IMR-90 (cell line): ENCODE results near the gene FCN1. TPM values are rescaled to one million over a fixed set of nuclear protein-coding genes. Genes with fewer than 3 reads are reported as not detected.

Experiments
- ATAC-seq: fragments of 200-7000 bp; cut with Tn5 transposase; 2 replicates; pipeline ENCODE4 v1.9.1; 2020; ENCODE audit warnings: low read depth, mild to moderate bottlenecking, moderate library complexity
- BruUV-seq: library from RNA; stranded (reverse); fragments of 400-500 nt; replicated peaks from 2 replicates; lab custom pipeline; 2021; lab: Mats Ljungman, UMichigan
- CTCF ChIA-PET: fragments of 300-600 bp; formaldehyde crosslinking; extraction: SDS; loops from one replicate; lab custom pipeline; 2021; ENCODE audit warnings: antibody characterized with exemption; lab: Yijun Ruan, JAX
- POLR2A ChIA-PET: fragments of 300-600 bp; sonication (Branson Sonifier 250); formaldehyde crosslinking; loops from one replicate; lab custom pipeline; 2022; ENCODE audit warnings: antibody characterized with exemption; ENCODE audit not compliant: unreplicated experiment; lab: Charles Lee
- DNase-seq: peaks from one replicate; pipeline ENCODE4 v3.0.0; 2013
- H2AFZ ChIP-seq: replicated peaks from 2 replicates; pipeline ENCODE3; 2013; ENCODE audit warnings: low read length, mild to moderate bottlenecking; ENCODE audit not compliant: poor library complexity
- H2AK5ac ChIP-seq: 2 replicates; pipeline ENCODE4 v1.6.1; 2013; ENCODE audit warnings: low read depth, low read length, inconsistent platforms
- H2AK9ac ChIP-seq: replicated peaks from 2 replicates; pipeline ENCODE3; 2013; ENCODE audit warnings: mild to moderate bottlenecking, low read depth, low read length, moderate library complexity; ENCODE audit not compliant: poor library complexity
- H2BK120ac ChIP-seq: 2 replicates; pipeline ENCODE4 v1.6.1; 2013; ENCODE audit warnings: low read depth, low read length, inconsistent platforms
- H2BK15ac ChIP-seq: 3 replicates; pipeline ENCODE4 v1.6.1; 2013; ENCODE audit warnings: low read depth, low read length, inconsistent platforms
- H2BK20ac ChIP-seq: 2 replicates; pipeline ENCODE4 v1.6.1; 2013; ENCODE audit warnings: low read depth, mild to moderate bottlenecking, inconsistent platforms, low read length, moderate library complexity
- H2BK5ac ChIP-seq: 2 replicates; pipeline ENCODE4 v1.6.1; 2013; ENCODE audit warnings: mild to moderate bottlenecking, low read depth, low read length, inconsistent platforms; ENCODE audit not compliant: poor library complexity, severe bottlenecking
- H3K14ac ChIP-seq: replicated peaks from 2 replicates; pipeline ENCODE4 v1.6.1; 2013; ENCODE audit warnings: low read depth, low read length, inconsistent platforms
- H3K18ac ChIP-seq: 2 replicates; pipeline ENCODE4 v1.6.1; 2013; ENCODE audit warnings: low read depth, low read length, control low read depth
- H3K23ac ChIP-seq: 2 replicates; pipeline ENCODE4 v1.6.1; 2013; ENCODE audit warnings: low read depth, low read length, inconsistent platforms
- H3K27ac ChIP-seq: 2 replicates; pipeline ENCODE4 v1.5.1; 2013; ENCODE audit warnings: mild to moderate bottlenecking, control low read depth, low read length; ENCODE audit not compliant: insufficient read depth
- H3K27me3 ChIP-seq: 2 replicates; pipeline ENCODE4 v1.6.1; 2013; ENCODE audit warnings: low read length; ENCODE audit not compliant: control insufficient read depth, insufficient read depth
- H3K36me3 ChIP-seq: 2 replicates; pipeline ENCODE4 v1.6.1; 2013; ENCODE audit warnings: low read length, mixed read lengths; ENCODE audit not compliant: control insufficient read depth, insufficient read depth
- H3K4ac ChIP-seq: 2 replicates; pipeline ENCODE4 v1.6.1; 2013; ENCODE audit warnings: low read depth, low read length, inconsistent platforms
- H3K4me1 ChIP-seq: 2 replicates; pipeline ENCODE4 v1.6.1; 2013; ENCODE audit warnings: low read length, mixed read lengths; ENCODE audit not compliant: control insufficient read depth, insufficient read depth
- H3K4me2 ChIP-seq: 2 replicates; pipeline ENCODE4 v1.6.1; 2013; ENCODE audit warnings: low read depth, mild to moderate bottlenecking, control low read depth, low read length, moderate library complexity
- H3K4me3 ChIP-seq: 2 replicates; pipeline ENCODE4 v1.5.1; 2013; ENCODE audit warnings: low read depth, mild to moderate bottlenecking, control low read depth, low read length, moderate library complexity; ENCODE audit not compliant: insufficient read depth
- H3K56ac ChIP-seq: 2 replicates; pipeline ENCODE4 v1.6.1; 2013; ENCODE audit warnings: low read length, inconsistent platforms; ENCODE audit not compliant: insufficient read depth; ENCODE audit errors: extremely low read depth
- H3K79me1 ChIP-seq, 2 experiments: 2 replicates each; pipeline ENCODE4 v1.6.1; 2013; ENCODE audit warnings: low read length in 2 of 2, inconsistent platforms in 1 of 2, low read depth in 1 of 2
- H3K9ac ChIP-seq: 2 replicates; pipeline ENCODE4 v1.6.1; 2013; ENCODE audit warnings: low read depth, low read length, control low read depth
- H3K9me1 ChIP-seq: 2 replicates; pipeline ENCODE4 v1.6.1; 2013; ENCODE audit warnings: low read length, inconsistent platforms; ENCODE audit not compliant: insufficient read depth
- H3K9me3 ChIP-seq: 2 replicates; pipeline ENCODE4 v1.6.1; 2013; ENCODE audit warnings: low read length; ENCODE audit not compliant: control insufficient read depth, insufficient read depth
- H4K20me1 ChIP-seq: 2 replicates; pipeline ENCODE4 v1.6.1; 2013; ENCODE audit warnings: low read length, inconsistent platforms; ENCODE audit not compliant: insufficient read depth
- H4K5ac ChIP-seq: 2 replicates; pipeline ENCODE4 v1.6.1; 2013; ENCODE audit warnings: mild to moderate bottlenecking, low read depth, low read length, control low read depth
- H4K8ac ChIP-seq, 2 experiments: 2 replicates each; pipeline ENCODE4 v1.6.1; 2013; ENCODE audit warnings: low read depth in 2 of 2, low read length in 2 of 2, control low read depth in 1 of 2, inconsistent platforms in 1 of 2
- H4K91ac ChIP-seq: 2 replicates; pipeline ENCODE4 v1.6.1; 2013; ENCODE audit warnings: low read depth, low read length, inconsistent platforms; ENCODE audit not compliant: insufficient read depth
- RCOR1 ChIP-seq: IDR thresholded peaks from 2 replicates; pipeline ENCODE4 v1.6.1; 2012; ENCODE audit warnings: mild to moderate bottlenecking, low read length, improper control_type of control experiment; ENCODE audit not compliant: insufficient replicate concordance
- WGBS, 2 experiments: methylation state at CpG; one replicate each; pipeline versions ENCODE4 v1.1.5 to v1.1.7; 2013; ENCODE audit warnings: missing lambda C conversion rate in 2 of 2; ENCODE audit not compliant: insufficient read length in 1 of 2; ENCODE audit errors: extremely low coverage in 2 of 2; 5-methylcytosine and 5-hydroxymethylcytosine counted together
- dilution Hi-C: fragments of 300-500 bp; cut with HindIII; formaldehyde crosslinking; loops from one replicate; pipeline ENCODE4 v1.14.3; 2018; ENCODE audit warnings: low sequenced_read_pairs; ENCODE audit not compliant: unreplicated experiment
- in situ Hi-C: fragments of 300-500 bp; cut with MboI; formaldehyde crosslinking; loops from 3 replicates; pipeline ENCODE4 v1.14.3; 2019; ENCODE audit warnings: low sequenced_read_pairs, inconsistent platforms, mixed read lengths
- intact Hi-C: fragments of 100-400 bp; cut with micrococcal nuclease; formaldehyde crosslinking; loops from 2 replicates; pipeline ENCODE4 v1.10.0; 2022
- polyA plus RNA-seq, 3 experiments: library from polyadenylated mRNA; depleted of rRNA; stranded (reverse); fragments of >200 nt; gene quantifications; 2 replicates each; pipeline ENCODE4 v1.2.3, GENCODE V29; 2012; ENCODE audit warnings: low replicate concordance in 1 of 3
- total RNA-seq: library from RNA; depleted of rRNA; stranded (reverse); fragments of >200 nt; gene quantifications from 2 replicates; pipeline ENCODE4 v1.2.3, GENCODE V29; 2012

FCN1 gene
- total and polyA plus RNA-seq, 2 of the 4 experiments (the other 2 are of a cell fraction) = not detected

DNA sequence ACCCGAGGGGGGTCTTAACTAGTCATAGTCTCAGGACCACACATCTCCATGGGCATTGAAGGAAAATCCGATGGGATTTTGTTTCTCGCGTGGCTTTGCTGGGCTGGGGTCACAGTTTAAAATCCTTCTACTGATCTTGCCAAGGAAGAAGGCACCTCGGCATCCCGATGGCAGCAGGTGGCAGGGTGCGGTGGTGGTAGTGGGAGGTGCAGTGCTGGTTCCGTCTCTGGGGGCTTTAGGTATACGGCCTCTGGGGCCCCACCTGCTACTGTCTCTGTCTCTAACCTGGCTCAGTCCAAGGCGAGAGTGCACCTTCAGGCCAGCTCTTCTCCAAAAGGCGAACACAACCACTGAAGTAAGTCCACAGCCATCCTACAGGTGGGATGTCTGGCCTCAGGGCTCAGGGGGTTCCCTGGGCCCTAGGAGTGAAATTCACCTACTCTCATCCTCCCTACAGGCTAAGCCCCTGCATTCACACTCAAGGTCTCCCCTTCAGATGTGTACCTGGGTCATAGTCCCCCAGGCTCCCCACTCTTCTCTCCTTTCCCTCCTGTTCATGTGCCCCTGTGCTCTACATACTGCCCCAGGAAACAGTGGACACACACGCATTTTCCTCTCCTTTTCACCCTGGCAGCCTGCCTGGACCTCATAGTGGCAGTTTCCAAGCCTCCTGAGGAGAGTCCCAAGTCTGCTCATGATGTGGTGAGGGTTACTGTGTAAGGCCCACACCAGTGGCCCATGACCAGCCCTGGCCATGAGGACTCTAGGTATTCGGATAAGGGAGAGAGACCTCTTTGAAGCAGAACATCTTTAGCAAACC is 37.8 kb downstream of the FCN1 start:
- ChIA-PET POLR2A (no interaction called here), CTCF (no interaction called here)
- no peaks in the 10 kb centered on the region for H3K9me3 ChIP-seq
- no peak overlapping the region for H4K5ac ChIP-seq
- H2AFZ ChIP-seq = peak overlapping the region; percentile 41
- no peaks in the 10 kb centered on the region for H3K36me3 ChIP-seq
- peaks cover 48% of the 10 kb centered on the region for H3K27me3 ChIP-seq
- H3K9ac ChIP-seq = no peak overlapping the region
- no peak overlapping the region for H3K4me2 ChIP-seq
- no peak for TF ChIP-seq RCOR1
- 79% methylated on average over 2 of the region's 13 CpGs; no CpG with 5 or more reads in 1 of the 2 experiments for WGBS, 2 experiments
- H2BK20ac ChIP-seq = no peak overlapping the region
- H3K4ac ChIP-seq = no peak overlapping the region
- no peak overlapping the region for H2BK5ac ChIP-seq
- H3K4me1 ChIP-seq = no peaks in the 10 kb centered on the region
- H2BK120ac ChIP-seq = no peak overlapping the region
- no peak overlapping the region for H3K23ac ChIP-seq
- H2BK15ac ChIP-seq = no peak overlapping the region
- no peak overlapping the region for H3K27ac ChIP-seq
- H3K79me1 ChIP-seq = no peaks in the 10 kb centered on the region
- H3K9me1 ChIP-seq = no peaks in the 10 kb centered on the region
- intact Hi-C loops = no loop called here
- H3K14ac ChIP-seq = no peak overlapping the region
- no peak overlapping the region for H4K8ac ChIP-seq
- DNase-seq = no peak
- dilution Hi-C loops = no loop called here
- in situ Hi-C loops = no loop called here
- no peak overlapping the region for H3K4me3 ChIP-seq
- H3K56ac ChIP-seq = no peak overlapping the region
- no peak overlapping the region for H2AK5ac ChIP-seq
- no peak overlapping the region for H3K18ac ChIP-seq
- no peak overlapping the region for H2AK9ac ChIP-seq
- no peaks in the 10 kb centered on the region for H4K20me1 ChIP-seq
- H4K91ac ChIP-seq = no peak overlapping the region
- no TSS peak for BruUV-seq
- ATAC-seq = no peak
